ENCODE data around the gene NGF. TPM values are rescaled to one million over a fixed set of nuclear protein-coding genes. Genes with fewer than 3 reads are reported as not detected.

Gene NGF
- total and polyA plus RNA-seq, 12 donors = 1.8 to 21.6 (median 3.3) TPM

GRCh38 chr1:115314092-115314491, 24.0 kb downstream of the NGF start:
- no peak for TF ChIP-seq CTCF (IDR thresholded peaks at IDR 0.05)
- WGBS, 2 donors = 39 to 51% methylated on average over 4 of the region's 4 CpGs
- DNase-seq = no peak
- Histone ChIP-seq H3K27ac (peak overlapping the region in 8 of 10 donors; percentile 3 to 58 (median 20)), H3K4me1 (peaks cover 3 to 57% (median 26%) of the 10 kb centered on the region in 9 donors), H3K36me3 (no peaks in the 10 kb centered on the region), H3K9me3 (no peaks in the 10 kb centered on the region), H3K27me3 (no peaks in the 10 kb centered on the region), H3K4me3 (no peak overlapping the region)
- intact Hi-C loops (cut with DNase I) = no loop called here
- peak in 4 of 8 donors; percentile 16 to 49 (median 45) for ATAC-seq

GRCh38 chr1:115313182-115313581, 24.9 kb downstream of the NGF start:
- Histone ChIP-seq H3K4me1 (peaks cover 3 to 57% (median 26%) of the 10 kb centered on the region in 9 donors), H3K27me3 (no peaks in the 10 kb centered on the region), H3K4me3 (no peak overlapping the region), H3K36me3 (no peaks in the 10 kb centered on the region), H3K9me3 (no peaks in the 10 kb centered on the region), H3K27ac (peak overlapping the region in 5 of 10 donors; percentile 8 to 58 (median 38))
- WGBS, 2 donors = 79 to 83% methylated on average over 1 of the region's 1 CpG
- DNase-seq (no peak), ATAC-seq (peak in 7 of 8 donors; percentile 26 to 68 (median 43))
- intact Hi-C loops (cut with DNase I) = no loop called here
- no peak for TF ChIP-seq CTCF (IDR thresholded peaks at IDR 0.05)

DNA sequence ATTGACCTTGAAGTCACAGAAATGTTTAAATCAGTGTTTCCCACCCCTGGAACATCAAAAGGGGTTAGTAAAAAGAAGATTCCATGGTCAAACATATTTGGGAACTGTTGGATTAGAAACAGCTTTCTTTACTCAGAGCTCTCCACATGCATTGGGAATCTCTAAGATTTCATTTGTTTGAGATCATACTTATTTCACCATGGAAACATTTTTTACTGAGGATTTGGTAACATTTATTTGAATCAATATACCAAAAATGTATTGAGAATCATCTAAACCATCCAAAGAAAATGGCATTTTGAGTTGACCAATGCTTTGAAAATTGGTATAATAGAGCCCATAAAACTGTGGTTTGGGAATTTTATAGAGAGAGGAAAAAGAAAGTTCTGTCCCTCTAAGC, 25.3 kb downstream of the NGF start:
- DNase-seq (no peak), ATAC-seq (no peak)
- Histone ChIP-seq H3K4me3 (no peak overlapping the region), H3K36me3 (no peaks in the 10 kb centered on the region), H3K4me1 (peaks cover 3 to 57% (median 26%) of the 10 kb centered on the region in 9 donors), H3K9me3 (no peaks in the 10 kb centered on the region), H3K27me3 (no peaks in the 10 kb centered on the region), H3K27ac (peak overlapping the region in 5 of 10 donors; percentile 7 to 58 (median 28))
- TF ChIP-seq CTCF (IDR thresholded peaks at IDR 0.05) = no peak
- intact Hi-C loops (cut with DNase I) = no loop called here

GRCh38 chr1:115311474-115311989, 26.5 kb downstream of the NGF start:
- no peak for ATAC-seq
- Histone ChIP-seq H3K36me3 (no peaks in the 10 kb centered on the region), H3K4me1 (peaks cover 3 to 54% (median 26%) of the 10 kb centered on the region in 9 donors), H3K27ac (no peak overlapping the region), H3K27me3 (no peaks in the 10 kb centered on the region), H3K9me3 (no peaks in the 10 kb centered on the region), H3K4me3 (no peak overlapping the region)
- intact Hi-C loops (cut with DNase I) = no loop called here
- TF ChIP-seq CTCF (IDR thresholded peaks at IDR 0.05) = no peak
- 91 to 97% methylated on average over 1 of the region's 1 CpG for WGBS, 2 donors
- no peak for DNase-seq

Data from heart right ventricle (tissue), 16 donors.